Measurements from ENCODE around the gene SPP1. TPM values are rescaled to one million over a fixed set of nuclear protein-coding genes. Genes with fewer than 3 reads are reported as not detected.

Gene SPP1
- total RNA-seq, 2 experiments from 2014 or later = not detected

DNA sequence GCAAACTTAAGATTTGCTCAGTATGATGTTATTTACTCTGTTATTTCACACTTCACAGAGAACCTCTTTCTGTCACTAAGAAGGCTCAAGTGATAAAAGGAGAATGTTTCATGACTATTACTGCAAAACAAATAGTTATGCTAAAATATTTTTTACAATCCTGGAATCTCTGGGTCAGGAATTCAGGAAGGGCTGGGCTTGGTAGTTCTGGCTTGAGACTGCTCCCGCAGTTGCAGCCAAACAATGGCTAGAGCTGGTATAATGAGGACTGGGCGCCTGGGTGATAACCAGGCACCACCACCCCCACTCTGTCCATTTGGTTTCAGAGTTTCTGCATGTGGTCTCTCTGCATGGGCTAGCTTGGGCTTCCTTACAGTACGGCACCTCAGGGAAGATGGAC is 28.7 kb upstream of the SPP1 start:
- POLR2A ChIA-PET = no interaction called here
- H3K4me3 ChIP-seq (ENCODE audit: low read length) = no peak overlapping the region
- no peaks in the 10 kb centered on the region for H3K9me3 ChIP-seq (ENCODE audit: control insufficient read depth in 1 of 2, insufficient read depth in 1 of 2, low read length in 2 of 2)
- DNase-seq = no peak
- Mint-ChIP-seq H3K27me3 (peaks cover 6% of the 10 kb centered on the region), H3K4me1 (ENCODE audit: low read depth) (no peaks in the 10 kb centered on the region), H3K4me3 (no peak overlapping the region), H3K9me3 (no peaks in the 10 kb centered on the region), H3K27ac (no peak overlapping the region), H3K36me3 (ENCODE audit: low read depth) (no peaks in the 10 kb centered on the region)
- no peak overlapping the region for H3K27ac ChIP-seq (ENCODE audit: low read depth in 1 of 2, low read length in 2 of 2)
- no peak for ATAC-seq (ENCODE audit: poor library complexity)
- peaks cover 0 to 6% of the 10 kb centered on the region in 2 experiments for H3K27me3 ChIP-seq (ENCODE audit: control insufficient read depth in 1 of 2, insufficient read depth in 2 of 2, low read length in 2 of 2)
- intact Hi-C loops (cut with DNase I, micrococcal nuclease) = no loop called here
- TF ChIP-seq, protein P1, sequence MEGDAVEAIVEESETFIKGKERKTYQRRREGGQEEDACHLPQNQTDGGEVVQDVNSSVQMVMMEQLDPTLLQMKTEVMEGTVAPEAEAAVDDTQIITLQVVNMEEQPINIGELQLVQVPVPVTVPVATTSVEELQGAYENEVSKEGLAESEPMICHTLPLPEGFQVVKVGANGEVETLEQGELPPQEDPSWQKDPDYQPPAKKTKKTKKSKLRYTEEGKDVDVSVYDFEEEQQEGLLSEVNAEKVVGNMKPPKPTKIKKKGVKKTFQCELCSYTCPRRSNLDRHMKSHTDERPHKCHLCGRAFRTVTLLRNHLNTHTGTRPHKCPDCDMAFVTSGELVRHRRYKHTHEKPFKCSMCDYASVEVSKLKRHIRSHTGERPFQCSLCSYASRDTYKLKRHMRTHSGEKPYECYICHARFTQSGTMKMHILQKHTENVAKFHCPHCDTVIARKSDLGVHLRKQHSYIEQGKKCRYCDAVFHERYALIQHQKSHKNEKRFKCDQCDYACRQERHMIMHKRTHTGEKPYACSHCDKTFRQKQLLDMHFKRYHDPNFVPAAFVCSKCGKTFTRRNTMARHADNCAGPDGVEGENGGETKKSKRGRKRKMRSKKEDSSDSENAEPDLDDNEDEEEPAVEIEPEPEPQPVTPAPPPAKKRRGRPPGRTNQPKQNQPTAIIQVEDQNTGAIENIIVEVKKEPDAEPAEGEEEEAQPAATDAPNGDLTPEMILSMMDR (IDR thresholded peaks at IDR 0.05) = no peak
- H3K4me1 ChIP-seq (ENCODE audit: insufficient read depth, low read length) = no peaks in the 10 kb centered on the region
- H3K36me3 ChIP-seq (ENCODE audit: insufficient read depth, low read length) = no peaks in the 10 kb centered on the region
- CTCF ChIA-PET = no interaction called here

DNA sequence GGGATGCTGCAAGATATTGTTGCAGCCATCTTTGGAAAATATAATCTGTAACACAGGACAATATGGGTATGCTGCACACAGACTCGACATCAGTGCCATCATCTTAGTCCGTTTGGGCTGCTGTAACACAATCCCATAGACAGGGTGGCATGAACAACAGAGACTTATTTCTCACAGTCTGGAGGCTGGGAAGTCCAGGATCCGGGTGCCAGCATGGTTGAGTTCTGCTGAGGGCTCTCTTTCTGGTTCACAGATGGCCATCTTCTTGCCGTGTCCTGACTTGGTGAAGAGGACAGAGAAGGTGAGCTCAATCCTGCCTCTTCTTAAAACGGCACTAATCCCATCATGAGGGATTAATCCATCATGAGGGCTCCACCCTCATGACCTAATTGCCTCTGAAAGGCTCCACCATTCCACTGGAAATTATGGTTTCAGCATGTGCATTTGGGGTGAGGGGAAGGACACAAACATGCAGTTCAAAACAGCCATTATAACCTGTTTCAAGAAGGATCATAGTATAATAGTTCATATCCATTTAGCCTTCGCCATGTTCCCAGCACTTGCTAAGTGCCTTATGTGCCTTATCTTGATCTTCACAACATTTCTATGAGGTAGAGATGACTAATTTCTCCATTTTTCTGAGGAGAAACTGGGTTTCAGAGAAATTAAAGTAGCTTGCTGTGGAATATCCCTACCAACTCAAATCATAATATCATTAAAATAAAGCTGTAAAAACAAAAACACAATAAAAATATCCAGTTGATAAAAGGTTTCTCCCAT is 27.9 kb upstream of the SPP1 start:
- CTCF ChIA-PET = no interaction called here
- Histone ChIP-seq H3K9me3 (ENCODE audit: control insufficient read depth in 1 of 2, insufficient read depth in 1 of 2, low read length in 2 of 2) (no peaks in the 10 kb centered on the region), H3K27me3 (ENCODE audit: control insufficient read depth in 1 of 2, insufficient read depth in 2 of 2, low read length in 2 of 2) (peaks cover 0 to 6% of the 10 kb centered on the region in 2 experiments), H3K4me1 (ENCODE audit: insufficient read depth, low read length) (no peaks in the 10 kb centered on the region), H3K36me3 (ENCODE audit: insufficient read depth, low read length) (no peaks in the 10 kb centered on the region), H3K27ac (ENCODE audit: low read depth in 1 of 2, low read length in 2 of 2) (no peak overlapping the region), H3K4me3 (ENCODE audit: low read length) (no peak overlapping the region)
- TF ChIP-seq, protein P1 (IDR thresholded peaks at IDR 0.05) = no peak
- Mint-ChIP-seq H3K4me1 (ENCODE audit: low read depth) (no peaks in the 10 kb centered on the region), H3K4me3 (no peak overlapping the region), H3K27me3 (peaks cover 6% of the 10 kb centered on the region), H3K9me3 (no peaks in the 10 kb centered on the region), H3K36me3 (ENCODE audit: low read depth) (no peaks in the 10 kb centered on the region), H3K27ac (no peak overlapping the region)
- POLR2A ChIA-PET = no interaction called here
- DNase-seq (no peak), ATAC-seq (ENCODE audit: poor library complexity) (no peak)
- intact Hi-C loops (cut with DNase I, micrococcal nuclease) = no loop called here

DNA sequence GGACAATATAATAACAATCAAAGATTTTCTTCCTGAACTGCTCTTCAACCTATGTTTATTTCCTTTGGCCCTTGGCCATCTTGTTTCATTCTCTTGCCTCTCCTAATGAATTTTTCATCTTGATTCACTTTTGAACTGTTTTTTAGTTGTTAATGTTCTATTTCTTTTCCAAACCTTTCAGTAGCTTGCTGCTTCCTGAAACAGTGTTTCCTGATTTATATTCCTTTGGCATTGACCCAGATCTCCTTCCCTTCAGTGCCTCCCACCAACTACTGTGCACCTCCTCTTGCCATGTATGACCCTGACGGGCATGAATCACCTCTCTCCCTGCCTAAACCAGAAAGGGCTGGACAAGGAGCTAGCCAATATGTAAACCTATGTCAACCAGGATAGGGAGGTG is 25.6 kb upstream of the SPP1 start:
- no peak overlapping the region for H3K27ac ChIP-seq (ENCODE audit: low read depth in 1 of 2, low read length in 2 of 2)
- POLR2A ChIA-PET = no interaction called here
- H3K27me3 Mint-ChIP-seq = peaks cover 6% of the 10 kb centered on the region
- H3K9me3 Mint-ChIP-seq = no peaks in the 10 kb centered on the region
- H3K4me1 ChIP-seq (ENCODE audit: insufficient read depth, low read length) = no peaks in the 10 kb centered on the region
- H3K27me3 ChIP-seq (ENCODE audit: control insufficient read depth in 1 of 2, insufficient read depth in 2 of 2, low read length in 2 of 2) = peaks cover 0 to 6% of the 10 kb centered on the region in 2 experiments
- H3K4me1 Mint-ChIP-seq (ENCODE audit: low read depth) = no peaks in the 10 kb centered on the region
- H3K36me3 ChIP-seq (ENCODE audit: insufficient read depth, low read length) = no peaks in the 10 kb centered on the region
- no peak overlapping the region for H3K27ac Mint-ChIP-seq
- TF ChIP-seq, protein P1 (IDR thresholded peaks at IDR 0.05) = no peak
- ATAC-seq (ENCODE audit: poor library complexity) (no peak), DNase-seq (no peak)
- CTCF ChIA-PET = no interaction called here
- H3K9me3 ChIP-seq (ENCODE audit: control insufficient read depth in 1 of 2, insufficient read depth in 1 of 2, low read length in 2 of 2) = no peaks in the 10 kb centered on the region
- no peaks in the 10 kb centered on the region for H3K36me3 Mint-ChIP-seq (ENCODE audit: low read depth)
- intact Hi-C loops (cut with DNase I, micrococcal nuclease) = no loop called here
- no peak overlapping the region for H3K4me3 Mint-ChIP-seq
- no peak overlapping the region for H3K4me3 ChIP-seq (ENCODE audit: low read length)

All from CD4-positive, alpha-beta T cell (primary cell).